DND-41 (cell line): ENCODE results near the gene WDR70.
"Not testable (repeated sequence)": the region's sequence is repeated elsewhere in the genome, so short reads cannot be mapped to it uniquely, and the experiment has no call there.

Experiments used
- ATAC-seq: fragments of 200-7000 bp; cut with Tn5 transposase; 3 replicates; pipeline ENCODE4 v1.9.1; 2021; ENCODE audit warnings: low read depth; ENCODE audit not compliant: insufficient read depth
- DNase-seq: peaks from one replicate; pipeline ENCODE4 v3.0.0-alpha.2; 2020
- H2AFZ ChIP-seq: 2 replicates; pipeline ENCODE4 v1.6.0; 2012; ENCODE audit warnings: low read depth, low read length
- H3K27ac ChIP-seq: 2 replicates; pipeline ENCODE4 v1.5.1; 2012; ENCODE audit warnings: low read length, inconsistent platforms
- H3K27me3 ChIP-seq: fragments of 200-600 bp; sonication (generic); 2 replicates; pipeline ENCODE4 v1.6.0; 2012; ENCODE audit warnings: low read length, mild to moderate bottlenecking, inconsistent platforms; ENCODE audit not compliant: insufficient read depth, poor library complexity
- H3K36me3 ChIP-seq: 2 replicates; pipeline ENCODE4 v1.5.1; 2012; ENCODE audit warnings: low read length, inconsistent platforms; ENCODE audit not compliant: insufficient read depth
- H3K4me1 ChIP-seq: 2 replicates; pipeline ENCODE4 v1.5.1; 2012; ENCODE audit warnings: mild to moderate bottlenecking, low read length; ENCODE audit not compliant: insufficient read depth
- H3K4me2 ChIP-seq: 2 replicates; pipeline ENCODE4 v1.6.0; 2012; ENCODE audit warnings: mild to moderate bottlenecking, moderate library complexity, low read length, inconsistent platforms; ENCODE audit not compliant: insufficient read depth
- H3K4me3 ChIP-seq, 2 experiments: fragments of 200-600 bp in 1 of 2; shearing (Covaris generic) in 1 of 2; 2 replicates each; pipeline ENCODE4 v1.5.1; 2012 to 2016; ENCODE audit warnings: inconsistent platforms in 2 of 2, low read length in 2 of 2, mild to moderate bottlenecking in 2 of 2, low read depth in 1 of 2, moderate library complexity in 1 of 2
- H3K79me2 ChIP-seq: 2 replicates; pipeline ENCODE4 v1.6.0; 2012; ENCODE audit warnings: low read length, inconsistent platforms; ENCODE audit not compliant: insufficient read depth
- H3K9ac ChIP-seq: 2 replicates; pipeline ENCODE4 v1.6.0; 2012; ENCODE audit warnings: low read depth, mild to moderate bottlenecking, inconsistent platforms, low read length, moderate library complexity
- H3K9me3 ChIP-seq: 2 replicates; pipeline ENCODE4 v1.5.1; 2012; ENCODE audit warnings: low read length, moderate library complexity, mild to moderate bottlenecking, inconsistent platforms; ENCODE audit not compliant: insufficient read depth, severe bottlenecking
- H4K20me1 ChIP-seq: 2 replicates; pipeline ENCODE4 v1.6.0; 2012; ENCODE audit warnings: low read length; ENCODE audit not compliant: insufficient read depth
- CTCF ChIP-seq: IDR thresholded peaks from 2 replicates; pipeline ENCODE4 v1.5.1; 2012; ENCODE audit warnings: borderline replicate concordance, low read length, moderate library complexity, mild to moderate bottlenecking; ENCODE audit not compliant: poor library complexity, severe bottlenecking; ENCODE audit errors: extremely low read depth
- EZH2 ChIP-seq: IDR thresholded peaks from 3 replicates; pipeline ENCODE4 v1.6.1; 2012; ENCODE audit warnings: borderline replicate concordance, low read depth, mild to moderate bottlenecking, moderate library complexity, low read length, inconsistent platforms; ENCODE audit not compliant: severe bottlenecking

The WDR70 gene

GRCh38 chr5:37615184-37615583 is 236.1 kb downstream of the WDR70 start:
- no peaks in the 10 kb centered on the region for H3K36me3 ChIP-seq
- H3K9me3 ChIP-seq, result no peaks in the 10 kb centered on the region
- H3K4me3 ChIP-seq, result no peak overlapping the region
- H3K9ac ChIP-seq, result no peak overlapping the region
- H3K4me2 ChIP-seq, result no peak overlapping the region
- H3K27me3 ChIP-seq, result no peaks in the 10 kb centered on the region
- no peaks in the 10 kb centered on the region for H3K4me1 ChIP-seq
- no peak for TF ChIP-seq CTCF
- no peak for TF ChIP-seq EZH2
- no peak overlapping the region for H2AFZ ChIP-seq
- ATAC-seq, result no peak
- H4K20me1 ChIP-seq, result no peaks in the 10 kb centered on the region
- DNase-seq, result no peak
- no peak overlapping the region for H3K27ac ChIP-seq
- H3K79me2 ChIP-seq, result no peaks in the 10 kb centered on the region

GRCh38 chr5:37619353-37619752 is 240.2 kb downstream of the WDR70 start:
- H3K36me3 ChIP-seq, result no peaks in the 10 kb centered on the region
- no peak for TF ChIP-seq CTCF
- TF ChIP-seq EZH2, result no peak
- no peak overlapping the region for H3K4me2 ChIP-seq
- H3K27me3 ChIP-seq, result no peaks in the 10 kb centered on the region
- H3K79me2 ChIP-seq, result no peaks in the 10 kb centered on the region
- DNase-seq (no peak), ATAC-seq (no peak)
- H3K4me3 ChIP-seq, result no peak overlapping the region
- H4K20me1 ChIP-seq, result no peaks in the 10 kb centered on the region
- H3K9me3 ChIP-seq, result no peaks in the 10 kb centered on the region
- H3K27ac ChIP-seq, result no peak overlapping the region
- no peak overlapping the region for H3K9ac ChIP-seq
- no peak overlapping the region for H2AFZ ChIP-seq
- no peaks in the 10 kb centered on the region for H3K4me1 ChIP-seq

- not testable (repeated sequence) for H3K9me3 ChIP-seq, H3K4me3 ChIP-seq, H3K4me1 ChIP-seq, H2AFZ ChIP-seq, DNase-seq, H3K4me2 ChIP-seq, H3K36me3 ChIP-seq, H4K20me1 ChIP-seq, ATAC-seq, H3K79me2 ChIP-seq, H3K27me3 ChIP-seq, H3K9ac ChIP-seq, H3K27ac ChIP-seq
Observed at GRCh38 chr5:37622354-37622753, 243.2 kb downstream of the WDR70 start.

GRCh38 chr5:37626266-37626665 is 247.1 kb downstream of the WDR70 start:
- ATAC-seq (no peak), DNase-seq (no peak)
- H3K9ac ChIP-seq, result no peak overlapping the region
- no peak overlapping the region for H3K27ac ChIP-seq
- no peak for TF ChIP-seq EZH2
- no peak for TF ChIP-seq CTCF
- H3K9me3 ChIP-seq, result peaks cover 21% of the 10 kb centered on the region
- no peak overlapping the region for H3K4me2 ChIP-seq
- no peak overlapping the region for H3K4me3 ChIP-seq
- no peaks in the 10 kb centered on the region for H4K20me1 ChIP-seq
- no peaks in the 10 kb centered on the region; the same call in 1 of the 2 replicates for H3K36me3 ChIP-seq
- no peaks in the 10 kb centered on the region for H3K4me1 ChIP-seq
- H3K27me3 ChIP-seq, result no peaks in the 10 kb centered on the region
- H3K79me2 ChIP-seq, result no peaks in the 10 kb centered on the region
- no peak overlapping the region for H2AFZ ChIP-seq
